HL-60 (cell line): Measurements from ENCODE around the gene DLD.

Source experiments
- DNase-seq, 2 experiments: peaks; one replicate each; pipeline ENCODE4 v3.0.0-alpha.2; 2010 to 2020; ENCODE audit warnings: low read depth in 1 of 2, low spot score in 1 of 2
- H3K27ac ChIP-seq: fragments of 250-450 bp; sonication (Bioruptor Pico); replicated peaks from 2 replicates; pipeline ENCODE4 v1.5.1; 2020; ENCODE audit warnings: mild to moderate bottlenecking, moderate library complexity
- H3K27me3 ChIP-seq: fragments of 250-450 bp; sonication (Bioruptor Pico); 2 replicates; pipeline ENCODE4 v1.5.1; 2021; ENCODE audit warnings: mild to moderate bottlenecking, moderate library complexity; ENCODE audit not compliant: insufficient read depth, poor library complexity, severe bottlenecking
- H3K4me3 ChIP-seq: replicated peaks from 2 replicates; pipeline ENCODE4 v1.5.1; 2011; ENCODE audit warnings: mild to moderate bottlenecking, control low read depth, low read length; ENCODE audit not compliant: insufficient read depth
- GABPA ChIP-seq: IDR thresholded peaks from 2 replicates; pipeline ENCODE4 v1.6.1; 2012; ENCODE audit warnings: low read depth
- POLR2AphosphoS5 ChIP-seq: IDR thresholded peaks from 2 replicates; pipeline ENCODE4 v1.6.1; 2012; ENCODE audit warnings: low read depth
- SPI1 ChIP-seq: IDR thresholded peaks from 2 replicates; pipeline ENCODE4 v1.6.1; 2012; ENCODE audit warnings: low read depth, mild to moderate bottlenecking, borderline replicate concordance
- TF ChIP-seq, protein P1 (sequence below): IDR thresholded peaks from one replicate; pipeline ENCODE4 v1.5.1; 2011; ENCODE audit warnings: low read length, control low read depth, inconsistent platforms; ENCODE audit not compliant: insufficient read depth
- TF ChIP-seq, protein P2 (sequence below): IDR thresholded peaks from 2 replicates; pipeline ENCODE4 v1.6.1; 2012; ENCODE audit warnings: low read depth; ENCODE audit not compliant: insufficient replicate concordance

The DLD gene

DNA sequence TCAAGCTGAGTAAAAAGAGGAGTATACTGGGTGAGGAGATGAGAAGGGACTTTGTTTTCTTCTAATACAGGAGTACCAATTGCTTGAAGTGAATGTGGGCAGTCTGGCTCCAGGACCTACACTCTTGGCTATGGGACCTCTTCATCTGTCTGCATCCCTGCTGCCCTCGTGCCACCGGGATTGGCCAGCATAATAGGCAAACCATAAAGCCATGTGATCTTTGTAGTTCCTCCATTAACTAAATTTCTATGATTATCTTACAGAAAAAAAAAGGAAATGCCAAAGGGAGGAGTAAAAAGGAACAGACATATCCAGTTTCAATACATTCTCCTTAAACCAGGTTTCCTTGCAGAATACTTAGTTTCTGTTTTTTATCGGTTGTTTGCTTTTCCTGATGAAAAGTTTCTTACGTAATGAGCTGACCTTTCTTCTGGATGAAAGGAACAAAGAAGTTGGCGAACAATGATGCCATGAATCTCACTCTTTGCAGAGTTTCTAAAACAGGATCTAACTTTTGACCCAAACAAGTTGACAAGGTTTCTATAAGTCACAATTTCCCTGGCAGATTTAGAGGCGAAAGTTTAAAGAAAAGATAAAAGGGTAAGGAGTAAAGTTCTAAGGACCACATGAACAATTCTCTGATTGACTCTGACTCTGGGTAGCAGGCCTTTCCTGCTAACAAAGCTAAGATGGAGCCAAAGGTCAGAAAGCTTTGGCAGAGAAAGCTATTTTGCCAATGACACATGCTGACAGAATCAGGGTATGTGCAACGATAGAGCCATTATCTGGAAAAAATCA is 57.9 kb downstream of the DLD start:
- no peak for DNase-seq
- Histone ChIP-seq H3K27me3 (no peaks in the 10 kb centered on the region), H3K4me3 (no peak overlapping the region), H3K27ac (no peak overlapping the region)
- TF ChIP-seq GABPA (no peak), SPI1 (no peak), POLR2AphosphoS5 (no peak)
- TF ChIP-seq, protein P1, sequence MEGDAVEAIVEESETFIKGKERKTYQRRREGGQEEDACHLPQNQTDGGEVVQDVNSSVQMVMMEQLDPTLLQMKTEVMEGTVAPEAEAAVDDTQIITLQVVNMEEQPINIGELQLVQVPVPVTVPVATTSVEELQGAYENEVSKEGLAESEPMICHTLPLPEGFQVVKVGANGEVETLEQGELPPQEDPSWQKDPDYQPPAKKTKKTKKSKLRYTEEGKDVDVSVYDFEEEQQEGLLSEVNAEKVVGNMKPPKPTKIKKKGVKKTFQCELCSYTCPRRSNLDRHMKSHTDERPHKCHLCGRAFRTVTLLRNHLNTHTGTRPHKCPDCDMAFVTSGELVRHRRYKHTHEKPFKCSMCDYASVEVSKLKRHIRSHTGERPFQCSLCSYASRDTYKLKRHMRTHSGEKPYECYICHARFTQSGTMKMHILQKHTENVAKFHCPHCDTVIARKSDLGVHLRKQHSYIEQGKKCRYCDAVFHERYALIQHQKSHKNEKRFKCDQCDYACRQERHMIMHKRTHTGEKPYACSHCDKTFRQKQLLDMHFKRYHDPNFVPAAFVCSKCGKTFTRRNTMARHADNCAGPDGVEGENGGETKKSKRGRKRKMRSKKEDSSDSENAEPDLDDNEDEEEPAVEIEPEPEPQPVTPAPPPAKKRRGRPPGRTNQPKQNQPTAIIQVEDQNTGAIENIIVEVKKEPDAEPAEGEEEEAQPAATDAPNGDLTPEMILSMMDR, result no peak
- TF ChIP-seq, protein P2, sequence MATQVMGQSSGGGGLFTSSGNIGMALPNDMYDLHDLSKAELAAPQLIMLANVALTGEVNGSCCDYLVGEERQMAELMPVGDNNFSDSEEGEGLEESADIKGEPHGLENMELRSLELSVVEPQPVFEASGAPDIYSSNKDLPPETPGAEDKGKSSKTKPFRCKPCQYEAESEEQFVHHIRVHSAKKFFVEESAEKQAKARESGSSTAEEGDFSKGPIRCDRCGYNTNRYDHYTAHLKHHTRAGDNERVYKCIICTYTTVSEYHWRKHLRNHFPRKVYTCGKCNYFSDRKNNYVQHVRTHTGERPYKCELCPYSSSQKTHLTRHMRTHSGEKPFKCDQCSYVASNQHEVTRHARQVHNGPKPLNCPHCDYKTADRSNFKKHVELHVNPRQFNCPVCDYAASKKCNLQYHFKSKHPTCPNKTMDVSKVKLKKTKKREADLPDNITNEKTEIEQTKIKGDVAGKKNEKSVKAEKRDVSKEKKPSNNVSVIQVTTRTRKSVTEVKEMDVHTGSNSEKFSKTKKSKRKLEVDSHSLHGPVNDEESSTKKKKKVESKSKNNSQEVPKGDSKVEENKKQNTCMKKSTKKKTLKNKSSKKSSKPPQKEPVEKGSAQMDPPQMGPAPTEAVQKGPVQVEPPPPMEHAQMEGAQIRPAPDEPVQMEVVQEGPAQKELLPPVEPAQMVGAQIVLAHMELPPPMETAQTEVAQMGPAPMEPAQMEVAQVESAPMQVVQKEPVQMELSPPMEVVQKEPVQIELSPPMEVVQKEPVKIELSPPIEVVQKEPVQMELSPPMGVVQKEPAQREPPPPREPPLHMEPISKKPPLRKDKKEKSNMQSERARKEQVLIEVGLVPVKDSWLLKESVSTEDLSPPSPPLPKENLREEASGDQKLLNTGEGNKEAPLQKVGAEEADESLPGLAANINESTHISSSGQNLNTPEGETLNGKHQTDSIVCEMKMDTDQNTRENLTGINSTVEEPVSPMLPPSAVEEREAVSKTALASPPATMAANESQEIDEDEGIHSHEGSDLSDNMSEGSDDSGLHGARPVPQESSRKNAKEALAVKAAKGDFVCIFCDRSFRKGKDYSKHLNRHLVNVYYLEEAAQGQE, result no peak

DNA sequence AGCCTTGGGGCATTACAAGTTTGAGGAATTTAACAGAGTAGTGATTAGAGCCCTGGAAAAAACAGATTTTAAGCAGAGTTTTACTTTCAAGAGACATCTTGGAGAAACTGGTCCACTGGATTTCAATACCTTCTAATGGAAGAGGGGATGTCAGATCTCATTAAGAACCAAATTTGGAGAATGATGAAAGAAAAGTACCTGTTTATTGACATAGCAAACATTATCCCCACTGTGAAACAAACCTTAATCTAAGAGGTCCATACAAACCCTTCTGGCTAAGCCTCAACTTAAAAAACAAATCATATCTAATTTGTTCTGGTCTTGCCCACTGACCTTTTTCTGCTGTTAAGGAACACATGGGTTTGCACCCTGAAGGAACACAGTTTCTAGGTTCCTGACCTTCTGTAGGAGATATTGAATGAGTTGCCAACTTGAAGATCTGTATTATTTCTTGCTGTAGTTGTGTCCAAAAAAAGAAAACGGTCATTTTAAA is 58.5 kb downstream of the DLD start:
- no peak overlapping the region for H3K4me3 ChIP-seq
- TF ChIP-seq SPI1 (no peak), GABPA (no peak), POLR2AphosphoS5 (no peak)
- TF ChIP-seq, protein P2, result no peak
- TF ChIP-seq, protein P1, result no peak

DNA sequence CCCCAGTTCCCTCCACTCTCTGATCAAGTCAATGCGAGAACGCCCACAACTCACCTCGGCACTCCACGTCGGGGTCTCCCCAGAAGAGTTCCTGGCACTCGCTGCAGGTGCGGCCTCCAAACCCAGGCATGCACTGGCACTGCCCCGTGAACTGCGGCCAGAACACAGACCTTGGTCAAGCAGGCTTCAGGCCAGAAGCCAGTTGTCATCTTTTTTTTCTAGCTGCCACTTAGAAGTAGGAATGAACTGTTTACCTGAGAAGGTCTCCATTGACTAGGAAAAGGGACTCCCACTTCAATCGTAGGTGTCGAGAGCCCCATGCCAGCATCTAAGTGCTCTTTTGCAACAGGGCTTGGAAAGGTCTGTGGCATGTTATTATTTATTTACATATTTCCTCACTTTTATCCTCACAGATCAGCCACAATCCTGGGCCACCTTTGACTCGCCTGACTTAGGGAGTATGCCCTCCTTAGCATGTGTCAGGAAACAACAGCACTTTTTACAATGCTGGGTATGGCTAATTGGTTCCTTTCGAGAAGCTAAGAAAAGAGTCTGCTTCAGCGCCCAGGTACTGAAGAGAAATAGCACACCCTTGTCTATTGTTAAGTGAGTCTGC is 60.3 kb downstream of the DLD start:
- no peaks in the 10 kb centered on the region for H3K27me3 ChIP-seq
- TF ChIP-seq, protein P2, result no peak
- no peak for TF ChIP-seq SPI1
- H3K27ac ChIP-seq, result no peak overlapping the region
- no peak overlapping the region for H3K4me3 ChIP-seq
- DNase-seq, result no peak

More for the DNA sequence above, 58.5 kb downstream of the DLD start:
- DNase-seq, result no peak
- Histone ChIP-seq H3K27me3 (no peaks in the 10 kb centered on the region), H3K27ac (no peak overlapping the region)
